Measurements from ENCODE around the gene GHRHR.
A peak's percentile ranks its signal among the peaks of the same experiment; 100 is the strongest.

The GHRHR gene

DNA sequence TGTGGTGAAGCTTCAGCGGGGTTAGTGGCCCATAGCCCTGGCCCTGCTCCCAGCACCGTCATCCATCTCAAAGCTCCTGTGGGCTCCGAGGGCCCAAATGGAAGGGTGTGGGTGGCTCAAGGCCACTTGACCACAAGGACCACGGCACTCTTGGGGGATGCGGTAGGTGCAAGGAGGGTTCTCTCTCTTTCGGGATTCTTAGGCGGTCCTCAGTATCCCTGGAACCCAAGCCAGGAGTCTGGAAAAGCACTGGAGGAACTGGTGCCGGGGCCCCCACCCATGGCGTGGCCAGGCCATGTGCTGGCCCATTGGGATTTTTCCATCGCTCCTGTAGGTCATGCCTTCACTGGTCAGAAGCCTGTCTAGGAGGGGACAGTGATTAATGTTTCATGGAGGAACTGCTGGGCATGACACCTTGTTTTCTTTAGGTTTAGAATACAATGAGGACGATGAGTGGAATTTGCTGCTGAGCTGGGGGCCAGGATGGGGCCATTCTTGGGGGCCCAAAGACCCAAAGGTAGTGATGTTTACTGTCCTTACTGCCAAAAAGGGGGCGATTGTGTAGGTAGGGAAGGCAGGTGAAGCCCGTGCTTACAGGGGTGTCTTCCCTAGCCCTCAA is 35.4 kb upstream of the GHRHR start:
- no peak for DNase-seq

DNA sequence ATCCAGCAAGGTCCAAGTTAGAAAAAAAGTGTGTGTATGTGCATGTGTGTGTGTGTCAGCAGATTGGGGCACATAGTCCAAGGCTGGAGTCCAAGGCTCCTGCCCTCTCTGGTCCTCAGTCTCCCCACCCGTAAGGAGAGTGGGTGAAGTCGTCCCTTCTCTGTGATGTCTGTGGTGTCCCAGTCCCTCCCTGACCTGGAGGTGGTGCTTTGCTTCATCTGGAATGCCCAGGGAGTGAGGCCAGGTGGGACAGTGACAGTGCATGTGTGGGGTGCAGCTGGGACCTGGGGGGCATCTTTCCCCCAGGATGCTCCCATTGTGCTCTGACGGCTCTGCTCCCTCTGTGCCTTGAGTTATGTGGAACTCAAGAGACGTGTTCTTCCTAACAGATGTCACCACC is 34.1 kb upstream of the GHRHR start:
- DNase-seq = no peak

DNA sequence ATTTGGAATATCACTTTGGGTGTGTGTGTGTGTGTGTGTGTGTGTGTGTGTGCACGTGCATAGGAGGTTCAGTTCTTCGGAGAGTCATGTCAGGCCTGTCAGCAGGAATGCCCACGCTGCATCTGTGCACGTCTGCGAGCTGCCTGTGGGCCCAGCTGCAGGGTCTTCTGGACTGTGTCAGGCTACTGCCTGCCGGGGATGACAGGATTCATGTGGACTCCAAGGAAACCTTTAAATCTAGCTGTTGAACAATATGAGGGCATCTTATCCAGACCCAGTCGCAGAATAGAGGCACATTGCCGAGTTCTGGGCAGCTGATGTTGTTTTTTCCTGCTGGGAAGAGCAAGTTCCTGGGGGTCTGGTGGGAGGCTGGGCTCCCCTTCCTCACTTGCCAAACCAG is 33.1 kb upstream of the GHRHR start:
- no peak for DNase-seq

DNA sequence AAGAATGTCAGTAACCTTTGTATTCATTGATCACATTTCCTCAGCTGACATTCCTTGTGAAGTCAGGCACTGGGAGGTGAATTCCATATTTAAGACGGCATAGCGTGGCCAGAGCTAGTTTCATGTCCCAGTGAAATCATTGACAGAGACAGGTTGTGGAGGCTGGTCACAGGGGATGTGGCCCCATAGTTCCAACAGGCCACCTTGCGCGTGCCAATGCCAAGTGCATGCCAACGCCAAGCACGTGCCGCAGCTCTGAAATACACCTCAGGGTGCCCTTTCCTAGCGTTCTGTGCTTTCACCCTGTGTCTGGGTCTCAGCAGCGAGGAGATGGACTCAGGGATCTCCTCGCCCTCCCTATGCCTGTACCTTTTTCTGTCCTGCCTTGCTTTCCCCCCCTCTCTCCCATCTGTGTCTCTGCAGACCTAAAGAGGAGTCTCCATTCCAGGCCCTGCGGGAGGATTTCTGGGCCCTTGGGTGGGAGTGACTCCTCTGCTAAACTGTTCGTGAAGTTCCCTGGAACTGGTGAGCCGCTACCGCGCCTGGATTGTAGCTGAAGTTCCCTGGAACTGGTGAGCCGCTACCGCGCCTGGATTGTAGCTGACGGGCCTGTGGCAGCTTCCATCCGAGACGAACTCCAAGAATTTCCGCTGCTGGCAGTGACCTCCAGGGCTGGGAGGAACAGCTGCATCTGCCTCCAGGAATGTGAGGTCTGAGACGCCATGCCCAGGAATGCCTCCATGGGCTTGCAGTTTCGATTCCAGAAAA is 32.4 kb upstream of the GHRHR start:
- no peak for DNase-seq

- no peak for DNase-seq
Observed at GRCh38 chr7:30931929-30932540, 31.7 kb upstream of the GHRHR start.

DNA sequence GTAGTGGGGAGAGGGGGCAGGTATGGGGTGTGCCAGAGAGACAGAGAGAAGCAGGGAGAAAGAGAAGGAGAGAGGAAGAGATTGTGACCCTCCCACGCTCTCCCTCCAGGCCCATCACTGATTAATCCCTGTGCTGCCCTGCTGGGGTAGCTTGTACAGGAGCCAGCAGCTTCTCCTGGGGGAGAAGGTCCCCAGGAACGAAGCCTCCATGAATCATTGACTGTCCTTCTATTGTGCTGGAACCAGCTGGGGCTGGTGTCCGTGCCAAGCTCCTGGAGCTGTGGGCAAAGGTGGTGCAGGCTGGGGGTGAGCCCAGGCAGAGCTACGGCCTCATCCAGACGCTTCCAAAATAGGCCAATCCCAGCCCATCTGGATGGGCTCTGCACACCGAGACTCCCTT is 31.2 kb upstream of the GHRHR start:
- DNase-seq = no peak

GRCh38 chr7:30933124-30933974 is 30.4 kb upstream of the GHRHR start:
- DNase-seq = no peak

DNA sequence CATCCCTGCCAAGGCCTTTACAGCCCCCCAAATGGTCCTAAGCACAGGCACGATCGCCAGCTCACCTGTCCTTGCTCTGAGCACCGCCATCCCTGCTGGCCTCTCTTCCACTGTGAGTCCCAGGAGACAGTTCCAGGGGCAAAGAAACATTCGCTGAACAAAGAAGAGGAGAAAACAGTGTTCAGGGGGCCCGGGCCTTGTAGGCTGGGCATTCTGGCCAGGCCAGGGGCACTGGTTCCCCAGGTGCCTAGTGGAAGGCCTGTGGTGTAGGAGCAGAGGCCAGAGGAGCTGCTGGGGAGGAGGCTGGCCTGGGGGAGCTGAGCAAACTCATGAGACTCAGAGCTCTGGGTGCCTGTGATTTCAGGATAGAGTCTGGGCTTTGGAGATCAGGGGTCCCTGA is 29.5 kb upstream of the GHRHR start:
- no peak for DNase-seq

DNA sequence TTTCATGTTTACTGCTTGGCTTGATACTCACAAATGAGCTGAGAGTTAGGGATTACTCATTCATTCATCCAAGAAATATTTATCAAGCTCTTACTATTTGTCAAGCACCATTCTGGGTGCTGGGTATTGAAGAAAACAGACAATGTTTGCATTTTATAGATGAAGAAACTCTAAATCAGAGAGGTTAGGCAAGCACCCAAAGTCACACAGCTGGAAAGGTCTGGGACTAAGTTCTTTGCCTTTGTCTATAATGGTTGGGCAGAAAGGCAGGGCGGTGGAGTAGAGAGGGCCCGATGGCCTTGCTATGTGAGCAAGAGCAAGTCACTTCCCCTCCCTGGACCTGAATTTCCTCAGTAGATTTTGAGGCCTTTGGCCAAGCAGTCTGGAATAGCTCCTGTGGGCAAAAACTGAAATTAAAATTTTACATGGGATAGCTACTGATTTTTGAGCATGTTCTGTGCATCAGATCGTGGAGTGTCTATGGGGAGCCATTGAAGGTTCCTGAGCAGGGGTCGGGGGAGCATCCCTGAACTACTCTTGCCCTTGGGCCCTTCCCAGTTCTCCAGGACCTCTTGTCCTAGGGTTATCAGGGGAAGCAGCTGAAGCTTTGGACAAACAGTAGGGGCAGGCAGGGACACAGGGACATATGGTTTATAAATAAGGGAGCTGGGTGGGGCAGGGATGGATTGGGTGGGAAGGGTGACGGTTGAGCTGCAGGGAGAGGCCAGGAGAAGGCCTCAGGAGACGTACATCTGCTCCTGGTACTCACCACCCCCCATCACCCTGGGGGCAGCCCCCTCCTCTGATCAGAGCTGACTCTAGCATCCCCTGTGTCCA is 28.8 kb upstream of the GHRHR start:
- no peak for DNase-seq

DNA sequence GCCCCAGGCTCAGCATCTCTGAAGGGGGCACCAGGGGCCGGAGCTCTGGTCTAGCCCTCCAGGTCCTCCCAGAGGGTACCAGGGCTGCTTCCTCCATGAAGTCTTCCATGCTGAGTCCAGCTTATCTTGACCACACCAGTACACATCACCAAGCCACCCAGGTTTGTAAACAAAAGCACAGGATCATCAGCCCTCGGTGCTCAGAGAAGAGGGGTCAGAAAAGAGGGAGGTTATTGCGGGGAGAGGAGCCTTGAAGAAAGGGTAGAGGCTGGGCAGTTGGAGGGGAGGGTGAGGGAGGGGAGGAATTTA is 28.2 kb upstream of the GHRHR start:
- no peak for DNase-seq

- DNase-seq = no peak
Observed at GRCh38 chr7:30936650-30937245, 27.0 kb upstream of the GHRHR start.

DNA sequence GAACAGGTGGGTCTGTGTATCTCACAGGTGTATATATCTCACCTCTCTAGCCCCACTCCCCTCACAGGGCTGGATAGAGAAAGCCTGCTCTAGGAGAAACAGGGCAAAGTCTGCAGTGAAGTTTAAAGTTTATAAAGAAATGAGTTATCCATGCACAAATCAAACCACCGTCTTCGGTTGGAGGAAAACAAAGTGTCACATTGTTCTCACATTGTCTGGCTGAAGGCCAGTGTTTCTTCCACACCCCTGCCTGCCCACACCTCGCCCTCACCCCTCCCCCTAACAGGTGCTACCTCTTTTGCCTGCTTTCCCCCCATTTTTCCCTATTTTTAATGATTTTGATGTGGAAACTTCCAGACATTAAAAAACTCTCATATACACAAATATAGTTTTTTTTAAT is 26.3 kb upstream of the GHRHR start:
- no peak for DNase-seq

DNA sequence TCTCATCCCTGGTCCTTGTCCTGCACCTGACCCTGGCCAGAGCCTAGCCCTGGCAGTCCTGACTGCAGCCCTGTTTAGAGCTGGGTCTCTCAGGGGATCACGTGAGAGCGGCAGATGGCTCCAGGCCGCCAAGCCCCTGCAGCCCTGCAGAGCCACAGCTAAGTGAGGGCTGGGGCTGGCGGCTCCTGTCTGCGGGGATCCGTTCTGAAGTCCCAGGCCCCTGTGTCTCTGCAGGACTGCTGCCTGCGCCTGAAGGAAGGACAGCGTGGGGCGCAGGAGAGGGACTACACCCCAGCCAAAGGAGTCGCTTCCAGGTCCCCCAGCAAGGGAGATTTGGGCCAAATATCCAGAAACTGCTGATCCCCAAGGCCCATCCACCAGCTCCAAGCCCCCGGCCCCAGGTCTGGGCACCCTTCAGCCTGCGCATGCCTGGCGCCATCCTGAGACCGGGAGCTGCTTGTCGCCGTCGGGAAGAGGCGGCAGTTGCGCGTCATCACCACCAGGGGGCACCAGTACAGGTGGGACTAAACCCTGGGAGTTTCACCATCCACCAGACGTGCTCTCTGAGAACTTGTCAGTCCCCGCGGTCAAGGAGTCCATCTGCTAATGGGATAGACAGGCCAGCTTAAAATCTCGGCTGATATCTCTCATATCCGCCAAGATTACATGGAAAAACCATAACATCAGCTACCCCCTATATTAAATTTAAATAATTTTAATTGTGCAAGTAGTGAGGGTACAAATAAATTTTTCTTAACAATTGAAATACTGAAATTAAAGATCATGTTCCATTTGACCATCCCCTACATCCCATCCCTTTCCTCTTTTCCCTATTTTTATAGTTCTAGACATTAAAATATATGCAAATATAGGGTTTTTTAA is 25.1 kb upstream of the GHRHR start:
- DNase-seq = peak; percentile 24

DNA sequence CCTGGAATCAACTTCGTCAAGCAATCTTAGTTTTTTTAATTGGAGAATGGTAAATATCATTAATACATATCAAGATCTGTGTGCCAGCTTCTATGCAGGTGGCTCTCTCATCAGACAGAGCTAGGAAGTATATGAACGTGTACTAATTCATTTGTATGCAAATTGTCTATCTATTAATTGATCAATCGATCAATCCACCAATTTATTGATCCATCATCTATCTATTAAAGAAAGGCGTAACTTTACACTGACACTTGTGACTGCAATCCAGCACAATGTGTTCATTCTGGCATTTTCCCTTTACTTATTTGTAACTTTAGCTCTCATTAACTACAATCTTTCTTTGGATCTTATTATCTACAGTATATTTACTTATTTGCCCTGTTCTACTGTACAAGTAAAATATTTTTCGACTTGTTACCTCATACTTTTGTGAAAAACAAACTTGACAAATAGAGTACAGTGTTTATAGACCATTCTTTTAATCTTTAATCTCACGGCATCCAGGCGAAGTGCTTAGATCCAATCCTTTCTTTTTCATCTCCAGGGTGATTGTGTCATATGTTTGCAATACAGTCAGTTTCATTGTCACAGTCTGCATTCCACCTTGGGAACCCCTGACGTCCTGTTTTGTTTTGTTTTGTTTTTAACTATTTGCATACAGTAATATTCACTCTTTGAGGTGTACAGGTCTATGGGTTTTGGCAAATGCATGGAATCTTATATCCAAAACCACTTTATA is 22.0 kb upstream of the GHRHR start:
- no peak for DNase-seq

- DNase-seq = no peak
Observed at GRCh38 chr7:30950197-30950596, 13.6 kb upstream of the GHRHR start.

- no peak for DNase-seq
Observed at GRCh38 chr7:30954914-30955313, 8.8 kb upstream of the GHRHR start.

DNA sequence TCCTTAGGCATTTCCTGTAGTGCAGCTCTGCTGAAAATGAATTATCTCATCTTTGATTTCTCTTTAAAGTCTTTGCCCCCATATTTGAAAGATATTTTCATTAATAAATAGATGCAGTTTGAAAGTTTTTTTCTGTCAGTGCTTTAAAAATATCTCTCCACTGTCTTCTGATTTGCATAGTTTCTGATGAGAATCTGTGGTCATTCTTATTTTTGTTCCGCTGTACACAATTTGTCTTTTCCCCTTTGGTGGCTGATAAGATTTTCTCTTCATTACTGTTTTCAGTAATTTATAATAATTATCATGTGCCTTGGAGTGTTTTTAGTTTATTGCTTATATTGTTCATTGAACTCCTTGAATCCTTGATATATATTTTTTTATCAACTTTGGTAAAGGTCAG is 7.0 kb upstream of the GHRHR start:
- DNase-seq = no peak

- no peak for DNase-seq
Observed at GRCh38 chr7:30965372-30965771, 1.6 kb downstream of the GHRHR start.

DNA sequence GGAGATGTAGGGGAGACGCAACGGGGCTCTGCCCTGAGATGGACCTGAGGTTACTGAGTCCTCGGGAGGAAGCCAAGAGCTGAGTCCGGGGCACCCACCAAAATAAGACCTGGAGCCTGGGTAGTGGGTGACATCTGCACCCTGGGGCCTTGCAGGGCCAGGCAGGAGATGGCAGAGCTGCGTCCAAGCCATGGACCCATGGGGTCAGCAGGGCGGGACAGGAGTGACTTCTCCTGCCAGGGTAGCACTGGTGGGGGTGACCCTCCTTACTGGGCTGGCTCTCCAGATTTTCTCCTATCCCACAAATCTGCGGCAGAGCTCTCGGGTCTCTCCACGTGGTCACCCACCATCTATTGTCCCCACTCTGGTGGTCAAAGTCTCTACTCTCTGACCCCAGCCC is 2.1 kb downstream of the GHRHR start:
- DNase-seq = no peak

- no peak for DNase-seq
Observed at GRCh38 chr7:30968294-30968693, 4.5 kb downstream of the GHRHR start.
